Activated CD4-positive, alpha-beta T cell treated with anti-CD3 and anti-CD28 coated beads for 4 hours (primary cell): ENCODE data around the gene C14orf93.

Experiments
- DNase-seq, 2 donors: peaks; one replicate each; pipeline ENCODE4 v3.0.0-alpha.2; 2020

The C14orf93 gene

DNA sequence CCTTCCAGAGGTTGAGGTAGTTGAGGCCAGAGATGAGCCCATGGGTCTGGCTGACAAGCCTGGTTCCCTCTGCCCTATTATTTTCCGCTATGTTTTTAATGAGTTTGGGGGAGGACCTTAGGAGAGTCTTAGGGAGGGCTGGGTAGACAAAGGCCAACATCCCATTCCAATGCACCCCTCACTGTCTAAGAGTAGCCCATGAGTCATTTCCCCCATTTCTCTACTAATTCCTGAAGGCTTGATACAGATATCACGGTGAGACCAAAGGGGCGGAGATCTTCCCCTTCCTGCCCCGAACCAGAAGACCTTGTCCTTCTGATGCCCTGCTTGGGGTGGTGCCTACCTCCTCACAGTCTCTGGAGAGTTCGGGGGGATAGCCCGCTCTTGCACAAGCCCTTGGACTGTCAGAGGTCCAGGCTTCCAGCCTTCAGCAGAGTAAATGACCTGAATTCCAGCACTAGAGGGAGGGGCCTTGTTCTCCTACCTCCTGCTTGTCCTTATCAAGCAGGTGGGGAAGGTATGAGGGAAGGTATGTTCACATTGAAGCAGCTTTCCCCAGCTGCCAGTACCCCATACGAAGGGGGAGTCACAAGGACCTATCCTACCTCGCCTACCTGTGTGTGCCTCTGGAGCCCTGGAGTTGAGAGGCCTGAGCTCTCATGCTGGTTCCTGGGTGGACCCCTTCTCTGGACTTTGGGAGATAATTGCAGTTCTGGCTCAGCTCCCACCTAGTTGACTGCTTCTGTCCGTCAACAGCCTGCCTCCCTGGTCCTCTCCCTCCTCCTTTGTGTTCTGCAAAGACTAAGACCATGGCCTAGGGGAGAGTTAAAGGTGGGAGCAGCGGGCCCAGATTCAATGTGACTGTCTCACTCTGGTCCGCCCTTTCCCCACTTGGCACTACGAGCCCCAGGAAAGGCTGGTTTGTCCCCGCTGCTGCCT lies 35.7 kb upstream of the C14orf93 start:
- no peak for DNase-seq

DNA sequence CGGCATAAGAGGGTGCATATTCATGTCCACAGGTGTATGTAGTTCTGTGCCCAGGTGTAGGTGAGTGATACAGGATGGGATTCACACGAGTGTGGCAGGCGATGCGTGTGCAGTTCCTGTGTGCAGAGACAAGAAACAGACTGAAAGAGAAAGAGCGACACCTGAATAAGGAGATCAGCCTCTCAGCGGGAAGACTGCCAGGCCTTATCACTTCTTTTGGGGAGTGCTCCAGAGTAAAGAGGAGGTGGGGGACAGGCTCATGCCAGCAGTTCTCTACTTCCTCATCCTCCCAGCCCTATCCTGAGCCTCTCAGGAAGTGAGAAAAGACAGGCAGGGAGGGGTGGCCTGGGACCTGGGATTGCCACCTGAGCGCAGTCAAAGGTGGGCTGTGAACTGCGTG lies 34.9 kb upstream of the C14orf93 start:
- no peak for DNase-seq

GRCh38 chr14:23043754-23044153 lies 33.8 kb upstream of the C14orf93 start:
- DNase-seq, result no peak

DNA sequence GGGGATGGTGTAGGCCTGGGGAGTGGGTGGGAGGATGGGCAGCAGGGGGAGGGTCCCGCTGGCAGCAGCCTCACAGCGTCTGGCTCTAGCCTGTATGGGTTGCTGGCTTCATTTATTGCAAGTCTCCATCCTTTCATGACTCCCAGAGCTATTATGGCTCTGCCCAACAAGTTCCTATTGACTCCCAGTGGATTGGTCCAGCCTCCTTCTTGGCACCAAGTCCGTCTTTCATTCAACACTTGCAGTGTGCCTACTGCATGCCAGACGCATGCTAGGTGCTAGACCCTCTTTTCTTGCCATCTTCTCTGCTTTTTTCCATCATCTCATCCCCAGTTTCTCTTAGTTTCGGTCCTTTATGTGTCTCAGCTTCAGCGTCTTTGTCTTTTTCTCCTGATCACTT lies 33.2 kb upstream of the C14orf93 start:
- DNase-seq, result no peak

DNA sequence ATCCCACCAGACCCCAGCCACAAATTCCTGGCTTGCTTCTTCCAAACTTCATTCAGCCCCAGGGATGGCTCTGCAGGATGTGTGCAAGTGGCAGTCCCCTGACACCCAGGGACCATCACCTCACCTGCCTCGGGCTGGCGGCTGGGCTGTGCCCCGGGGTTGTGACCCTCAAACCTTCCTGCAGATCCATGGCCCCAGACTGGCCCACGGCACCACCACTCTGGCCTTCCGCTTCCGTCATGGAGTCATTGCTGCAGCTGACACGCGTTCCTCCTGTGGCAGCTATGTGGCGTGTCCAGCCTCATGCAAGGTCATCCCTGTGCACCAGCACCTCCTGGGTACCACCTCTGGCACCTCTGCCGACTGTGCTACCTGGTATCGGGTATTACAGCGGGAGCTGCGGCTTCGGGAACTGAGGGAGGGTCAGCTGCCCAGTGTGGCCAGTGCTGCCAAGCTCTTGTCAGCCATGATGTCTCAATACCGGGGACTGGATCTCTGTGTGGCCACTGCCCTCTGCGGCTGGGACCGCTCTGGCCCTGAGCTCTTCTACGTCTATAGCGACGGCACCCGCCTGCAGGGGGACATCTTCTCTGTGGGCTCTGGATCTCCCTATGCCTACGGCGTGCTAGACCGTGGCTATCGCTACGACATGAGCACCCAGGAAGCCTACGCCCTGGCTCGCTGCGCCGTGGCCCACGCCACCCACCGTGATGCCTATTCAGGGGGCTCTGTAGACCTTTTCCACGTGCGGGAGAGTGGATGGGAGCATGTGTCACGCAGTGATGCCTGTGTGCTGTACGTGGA lies 32.4 kb upstream of the C14orf93 start, which contains the start of gene PSMB11:
TSS of gene PSMB11 (plus strand) at position 51 of the 804 bp plus-strand sequence. CDS start at position 65, 14 bp downstream.
- DNase-seq, result no peak

DNA sequence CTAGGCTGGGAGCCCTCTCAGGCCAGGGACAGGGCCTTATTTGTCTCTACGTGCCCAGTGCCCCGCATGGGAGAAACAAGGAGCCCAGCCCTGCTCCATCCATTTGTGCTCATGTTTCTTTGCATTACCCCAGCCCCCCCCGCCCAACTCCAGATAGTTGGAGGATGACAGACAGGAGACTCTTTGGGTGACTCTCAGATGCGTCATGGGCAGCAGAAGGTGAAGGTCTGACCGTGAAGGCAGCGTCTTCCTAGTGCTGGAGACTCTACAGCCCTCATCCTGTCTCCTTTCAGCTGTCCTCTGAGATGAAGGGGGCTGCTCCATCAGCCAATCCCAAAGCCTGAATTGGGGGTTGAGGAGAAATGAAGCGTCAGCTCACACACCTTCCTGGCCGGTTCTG lies 31.8 kb upstream of the C14orf93 start:
- no peak for DNase-seq

GRCh38 chr14:23040100-23040499 lies 30.2 kb upstream of the C14orf93 start:
- no peak for DNase-seq

DNA sequence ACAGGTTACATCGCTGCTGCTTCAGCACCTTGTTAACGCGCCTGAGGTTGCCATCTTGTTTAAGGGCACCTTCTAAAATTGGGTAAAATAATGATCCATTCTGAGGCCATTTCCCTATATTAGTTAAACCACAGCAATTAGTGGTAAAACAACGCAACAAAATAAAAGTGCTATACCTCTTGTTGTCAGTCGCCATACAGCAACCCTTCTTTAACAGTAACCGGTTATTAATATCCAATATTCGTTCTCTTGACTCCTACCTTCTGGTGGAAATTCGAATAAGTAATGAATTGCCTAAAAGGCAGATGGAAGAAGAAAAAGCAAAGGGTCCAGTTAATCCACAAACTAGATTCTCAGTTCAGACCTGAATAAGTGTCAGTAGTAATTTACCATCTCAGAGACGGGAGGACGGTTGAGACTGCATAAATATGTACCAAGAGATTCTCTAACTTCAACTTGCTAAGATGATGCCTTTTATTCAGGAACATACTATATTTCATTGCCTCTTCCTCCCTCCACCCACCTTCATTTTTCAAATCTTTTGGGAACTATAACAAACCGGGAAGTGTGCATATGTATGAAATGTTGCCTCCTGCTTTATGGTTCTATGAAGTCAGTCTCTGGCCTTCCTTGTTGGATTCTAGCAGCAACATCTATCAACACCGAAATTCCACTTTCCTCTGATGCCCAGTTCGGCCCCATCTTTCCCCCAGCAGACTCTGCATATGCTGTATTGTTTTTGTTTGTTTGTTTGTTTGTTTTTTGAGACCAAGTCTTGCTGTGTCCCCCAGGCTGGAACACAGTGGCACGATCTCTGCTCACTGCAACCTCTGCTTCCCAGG lies 25.6 kb upstream of the C14orf93 start:
- no peak for DNase-seq

GRCh38 chr14:23034498-23035302 lies 24.8 kb upstream of the C14orf93 start, which contains the start of gene PSMB5:
Gene PSMB5, minus strand, starts transcription at chr14:23034900. Its CDS starts 19 bp downstream, at chr14:23034881.
- peak; percentile 85 to 89 for DNase-seq

- DNase-seq, result peak; percentile 16 to 24
Observed at GRCh38 chr14:23033801-23034497, 24.0 kb upstream of the C14orf93 start.

DNA sequence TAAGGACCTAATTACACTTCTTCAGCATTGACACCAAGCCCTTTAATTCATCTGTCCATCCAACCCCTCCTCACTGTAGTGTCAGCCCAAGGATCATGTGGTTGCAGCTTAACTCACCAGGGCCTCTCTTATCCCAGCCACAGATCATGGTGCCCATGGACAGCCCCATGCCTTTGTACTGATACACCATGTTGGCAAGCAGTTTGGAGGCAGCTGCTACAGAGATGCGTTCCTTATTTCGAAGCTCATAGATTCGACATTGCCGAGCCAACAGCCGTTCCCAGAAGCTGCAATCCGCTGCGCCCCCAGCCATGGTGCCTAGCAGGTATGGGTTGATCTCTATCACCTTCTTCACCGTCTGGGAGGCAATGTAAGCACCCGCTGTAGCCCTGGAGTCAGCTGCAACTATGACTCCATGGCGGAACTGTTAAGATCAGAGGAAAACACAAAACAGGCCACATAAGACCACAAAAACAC lies 23.3 kb upstream of the C14orf93 start:
- no peak for DNase-seq

DNA sequence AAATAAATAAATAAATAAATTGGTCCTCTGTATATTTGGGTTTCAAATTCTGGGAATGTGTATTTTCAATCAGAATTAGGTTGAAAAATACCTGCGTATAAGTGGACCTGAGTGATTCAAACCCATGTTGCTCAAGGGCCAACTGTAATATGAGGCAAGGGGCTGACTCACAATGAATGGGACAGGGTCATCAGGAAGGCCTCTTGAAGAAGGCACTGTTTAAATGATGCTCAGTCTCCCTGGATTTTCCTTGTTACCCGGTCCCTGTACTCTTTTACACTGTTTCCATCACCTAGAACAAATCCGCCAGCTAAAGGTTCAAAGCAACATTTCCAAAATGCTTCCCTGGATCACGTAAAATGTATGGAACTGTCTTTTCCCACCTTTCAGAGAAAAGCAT lies 21.0 kb upstream of the C14orf93 start:
- no peak for DNase-seq

DNA sequence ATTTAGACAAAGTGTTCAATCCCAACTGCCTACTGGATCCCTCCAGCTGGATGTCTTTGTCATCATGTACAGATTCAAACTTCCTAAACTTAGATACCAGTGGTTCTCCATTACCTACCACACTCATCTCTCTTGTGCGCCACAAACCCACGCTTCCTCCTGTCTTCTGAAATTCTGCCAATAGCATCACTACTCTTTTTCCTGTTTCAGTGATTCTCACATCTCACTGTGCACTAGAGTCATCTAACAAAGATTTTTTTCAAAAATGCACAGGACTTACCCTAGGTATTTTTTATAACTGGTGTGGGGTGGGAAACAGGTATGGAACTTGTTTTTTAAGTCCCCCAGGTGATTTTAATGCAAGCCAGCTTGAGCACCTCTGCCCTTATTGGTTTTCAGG lies 18.9 kb upstream of the C14orf93 start:
- DNase-seq, result peak; percentile 18 to 30

- DNase-seq, result no peak
Observed at GRCh38 chr14:23025151-23025814, 15.3 kb upstream of the C14orf93 start.

GRCh38 chr14:23024612-23025075 lies 14.7 kb upstream of the C14orf93 start:
- DNase-seq, result no peak

DNA sequence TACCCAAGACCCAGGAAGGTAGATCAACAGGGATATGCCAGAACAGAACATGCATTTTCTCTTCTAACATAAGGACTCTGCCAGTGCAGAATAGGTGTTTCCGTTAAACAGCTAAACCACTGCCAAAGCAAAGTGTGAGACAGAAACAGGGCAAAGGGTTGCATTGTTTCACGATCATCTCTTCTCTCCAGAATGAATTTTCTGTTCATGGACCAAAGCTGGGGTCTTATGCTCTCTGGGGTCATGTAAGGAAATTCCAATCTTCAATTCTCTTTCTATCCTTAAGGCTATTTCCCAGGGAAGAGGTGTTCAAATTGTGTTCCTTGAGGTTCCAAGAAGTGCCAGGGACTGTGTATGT lies 13.8 kb upstream of the C14orf93 start:
- DNase-seq, result no peak

GRCh38 chr14:23023022-23023794 lies 13.3 kb upstream of the C14orf93 start:
- DNase-seq, result no peak

- no peak for DNase-seq
Observed at GRCh38 chr14:23021889-23022442, 12.0 kb upstream of the C14orf93 start.

GRCh38 chr14:23021434-23021833 lies 11.5 kb upstream of the C14orf93 start:
- no peak for DNase-seq
